ENCODE data around the gene ZNF462.
"Not testable (repeated sequence)": the region's sequence is repeated elsewhere in the genome, so short reads cannot be mapped to it uniquely, and the experiment has no call there.

ZNF462 gene

DNA sequence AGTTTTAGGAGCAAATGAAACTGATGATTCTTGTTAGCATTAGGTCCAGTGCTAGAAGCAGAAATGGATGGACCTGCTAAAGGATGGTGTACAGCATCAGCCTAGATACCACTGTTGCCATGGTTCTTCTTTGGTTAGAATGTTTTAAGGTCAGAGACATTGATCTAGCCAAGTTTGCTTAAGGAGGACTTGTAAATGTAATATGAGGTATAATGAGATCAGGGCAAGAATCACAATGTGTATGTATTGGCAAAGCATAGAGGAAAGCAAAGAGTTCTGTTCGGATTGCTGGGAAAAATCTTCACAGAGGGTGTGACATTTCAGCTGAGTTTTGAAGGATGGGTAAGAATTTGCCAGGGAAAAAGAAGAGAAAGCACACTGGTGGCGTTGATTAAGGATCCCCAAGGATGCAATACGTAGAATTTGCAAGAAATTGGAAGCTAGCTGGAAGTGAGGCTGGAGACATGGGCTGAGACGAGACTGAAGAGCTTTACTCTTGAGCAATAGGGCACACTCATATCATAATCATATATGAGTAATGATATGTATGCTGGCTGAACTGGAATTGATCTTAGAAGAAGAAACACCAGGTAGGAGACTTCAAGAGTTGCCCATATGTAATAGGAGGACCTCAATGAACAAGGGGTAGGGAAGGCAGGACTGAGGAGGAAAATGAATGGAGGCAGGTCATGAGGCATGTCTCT lies 102.0 kb downstream of the ZNF462 start:
- no peak for DNase-seq

DNA sequence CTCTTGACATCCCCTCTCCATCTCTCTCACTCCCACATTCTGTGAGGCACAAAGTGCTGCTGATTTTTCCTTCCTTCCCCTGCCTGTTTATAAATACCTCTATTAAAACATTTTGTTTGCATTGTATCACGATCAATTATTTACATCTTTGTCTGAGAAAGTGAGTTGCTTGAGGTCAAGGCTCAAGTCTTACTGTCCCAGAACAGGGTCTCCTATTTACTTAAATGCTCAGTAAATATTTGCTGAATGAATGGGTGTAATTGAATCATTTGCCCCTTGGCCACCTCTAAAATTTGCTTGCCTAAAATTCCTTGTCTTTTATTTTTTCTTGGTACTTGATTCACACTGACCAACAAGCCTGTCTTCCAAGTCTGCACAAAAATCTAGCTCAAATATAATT lies 103.5 kb downstream of the ZNF462 start:
- no peak for DNase-seq

DNA sequence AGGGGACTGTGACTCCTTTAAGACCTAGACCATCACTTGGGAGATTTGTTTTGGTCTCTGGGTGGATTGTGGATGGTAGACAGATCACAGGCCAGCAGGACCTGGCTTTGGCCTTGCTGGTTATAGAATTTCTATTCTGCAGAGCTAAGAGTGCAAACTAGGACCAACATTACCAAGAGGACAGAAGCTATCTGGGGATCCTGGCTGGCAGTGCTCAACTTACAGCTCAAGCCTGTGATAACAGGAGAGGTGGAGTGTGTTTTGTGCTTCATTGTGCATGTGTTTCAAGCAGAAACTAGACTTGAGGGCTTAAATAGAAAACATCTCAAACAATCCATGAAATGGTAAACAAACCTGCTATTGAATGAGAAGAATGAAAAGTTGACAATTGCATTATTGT lies 106.7 kb downstream of the ZNF462 start:
- no peak for DNase-seq

DNA sequence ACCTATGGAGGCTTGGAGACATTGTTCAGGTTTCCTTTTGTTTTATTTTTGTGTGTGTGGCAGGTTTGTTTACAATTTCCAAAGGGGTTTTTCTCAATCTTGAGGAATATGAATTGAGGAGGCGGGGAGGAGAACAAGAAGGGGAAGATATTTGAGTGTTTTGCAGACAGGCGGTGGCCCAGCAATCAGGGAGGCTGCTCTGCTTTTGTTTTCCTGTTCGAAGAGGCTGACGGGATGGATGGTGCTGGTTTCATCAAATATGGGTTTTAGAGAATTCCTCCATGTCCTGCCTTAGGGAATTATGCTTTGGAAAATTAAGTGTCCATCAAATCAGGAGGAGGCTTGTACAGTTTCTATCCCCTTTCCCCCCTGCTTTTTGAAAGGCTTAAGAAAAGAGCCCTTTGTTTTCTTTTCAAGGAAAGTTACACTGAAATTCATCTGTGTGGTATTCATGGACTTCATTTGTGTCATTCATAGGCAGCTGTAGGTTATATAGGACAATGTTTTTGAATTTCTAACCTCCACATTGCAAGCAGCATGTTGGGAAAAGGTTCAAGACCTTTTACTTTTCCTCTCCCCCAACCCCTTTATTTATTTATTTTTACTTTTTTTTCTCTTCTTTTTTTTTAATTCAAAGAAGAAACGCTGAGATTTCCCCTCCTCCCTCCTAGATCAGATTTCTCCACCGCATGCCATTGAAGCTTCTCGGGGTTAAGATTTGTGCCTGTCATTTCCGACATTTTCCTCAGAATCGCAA lies 107.4 kb downstream of the ZNF462 start:
- no peak for DNase-seq

DNA sequence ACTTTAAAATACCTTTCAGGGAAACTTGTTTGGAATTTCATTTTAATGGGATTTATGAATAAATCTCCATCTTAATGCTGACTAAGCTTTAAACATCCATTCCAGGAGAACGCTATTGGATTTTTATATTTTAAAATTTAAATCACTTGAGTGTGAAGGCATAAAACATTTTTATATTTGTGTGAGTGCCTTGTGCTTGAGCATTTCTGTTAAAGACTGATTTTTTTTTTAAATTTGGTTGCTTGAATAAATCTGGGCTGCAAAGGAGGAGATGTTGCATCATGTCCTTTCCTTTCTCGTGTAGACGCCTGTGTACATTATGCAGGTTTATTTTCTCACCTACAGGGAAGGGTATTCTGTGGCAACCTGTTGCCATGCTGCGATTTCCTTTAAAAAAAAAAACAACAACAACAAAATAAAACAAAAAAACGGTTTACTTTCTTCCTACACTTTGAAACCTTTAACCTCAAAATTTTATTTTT lies 108.1 kb downstream of the ZNF462 start:
- DNase-seq = no peak

DNA sequence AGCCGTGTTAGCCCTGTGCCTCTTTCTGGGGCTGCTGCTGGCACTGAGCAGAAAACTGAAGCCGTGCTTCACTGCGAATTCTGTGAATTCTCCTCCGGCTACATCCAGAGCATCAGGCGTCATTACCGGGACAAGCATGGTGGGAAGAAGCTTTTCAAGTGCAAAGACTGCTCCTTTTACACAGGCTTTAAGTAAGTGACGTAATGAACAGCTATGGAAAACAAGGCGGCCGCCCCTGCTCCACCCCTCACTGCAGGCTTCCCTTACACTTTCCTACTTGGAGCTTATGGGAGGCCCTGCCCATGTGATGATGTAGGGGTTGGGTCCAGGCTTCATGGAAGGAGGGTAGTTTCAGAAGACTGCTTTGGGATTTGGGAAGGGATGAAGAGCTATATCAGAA lies 109.1 kb downstream of the ZNF462 start:
- no peak for DNase-seq

DNA sequence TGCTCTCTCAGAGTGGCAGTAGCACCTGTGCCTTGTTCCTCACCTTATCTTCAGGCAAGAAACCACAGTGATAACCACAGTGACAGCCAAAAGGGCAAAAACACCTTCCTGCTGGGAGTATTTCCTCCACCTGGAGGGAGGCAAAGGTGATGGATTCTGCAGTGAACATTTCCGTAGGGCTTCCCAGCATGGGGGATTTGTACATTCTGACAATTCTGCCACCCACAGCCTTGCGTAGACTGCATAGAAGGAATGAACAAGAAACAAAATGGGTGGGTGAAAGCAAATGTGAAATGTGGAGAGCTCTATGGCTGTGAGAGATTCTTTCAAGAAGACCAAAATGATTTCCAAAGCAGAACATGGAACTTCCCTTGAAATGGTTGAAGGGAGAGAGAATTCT lies 111.4 kb downstream of the ZNF462 start:
- no peak for DNase-seq

DNA sequence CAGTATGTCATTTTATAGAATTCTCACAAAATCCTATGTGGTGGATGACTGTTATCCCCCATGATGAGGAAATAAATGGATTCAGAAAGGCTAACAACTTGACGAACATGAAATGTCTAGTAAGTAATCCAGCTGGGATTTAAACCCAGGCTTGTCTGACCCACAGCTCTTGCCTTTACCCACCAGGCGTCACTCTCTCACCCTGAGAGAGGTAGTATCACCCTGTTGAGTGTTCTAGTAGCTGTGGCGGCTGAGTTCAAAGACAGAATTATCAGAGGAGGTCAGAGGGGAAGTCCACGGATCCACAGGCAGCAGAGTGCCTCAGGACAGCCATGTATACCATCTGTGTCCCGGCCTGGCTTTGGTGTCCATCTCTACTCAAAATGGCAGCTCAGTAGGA lies 113.8 kb downstream of the ZNF462 start:
- no peak for DNase-seq

DNA sequence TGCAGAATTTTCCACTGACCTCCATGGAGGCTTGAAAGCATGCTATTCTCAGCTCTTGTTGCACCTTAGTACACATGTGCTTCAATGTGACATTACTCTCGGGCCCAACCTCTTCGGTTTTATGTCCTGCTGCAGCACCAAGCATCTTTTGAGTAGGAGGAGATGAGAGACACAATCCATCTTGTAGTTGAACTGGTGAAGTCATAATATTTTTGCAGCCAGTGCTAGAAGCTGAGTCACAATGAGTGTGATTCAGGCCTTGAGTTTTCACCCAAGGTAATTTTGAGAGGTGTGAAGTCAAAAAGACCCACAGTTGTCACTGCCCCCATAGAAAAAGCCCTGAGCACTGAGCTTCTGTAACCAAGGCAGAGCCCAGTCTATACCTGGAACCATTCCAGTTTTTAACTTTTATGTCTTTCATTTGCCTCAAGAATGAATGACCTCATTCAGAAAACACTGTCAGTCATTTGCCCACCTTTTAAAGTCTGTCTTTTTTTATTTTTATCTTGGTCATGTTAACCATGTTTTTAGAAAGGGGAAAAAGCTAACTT lies 117.7 kb downstream of the ZNF462 start:
- no peak for DNase-seq

DNA sequence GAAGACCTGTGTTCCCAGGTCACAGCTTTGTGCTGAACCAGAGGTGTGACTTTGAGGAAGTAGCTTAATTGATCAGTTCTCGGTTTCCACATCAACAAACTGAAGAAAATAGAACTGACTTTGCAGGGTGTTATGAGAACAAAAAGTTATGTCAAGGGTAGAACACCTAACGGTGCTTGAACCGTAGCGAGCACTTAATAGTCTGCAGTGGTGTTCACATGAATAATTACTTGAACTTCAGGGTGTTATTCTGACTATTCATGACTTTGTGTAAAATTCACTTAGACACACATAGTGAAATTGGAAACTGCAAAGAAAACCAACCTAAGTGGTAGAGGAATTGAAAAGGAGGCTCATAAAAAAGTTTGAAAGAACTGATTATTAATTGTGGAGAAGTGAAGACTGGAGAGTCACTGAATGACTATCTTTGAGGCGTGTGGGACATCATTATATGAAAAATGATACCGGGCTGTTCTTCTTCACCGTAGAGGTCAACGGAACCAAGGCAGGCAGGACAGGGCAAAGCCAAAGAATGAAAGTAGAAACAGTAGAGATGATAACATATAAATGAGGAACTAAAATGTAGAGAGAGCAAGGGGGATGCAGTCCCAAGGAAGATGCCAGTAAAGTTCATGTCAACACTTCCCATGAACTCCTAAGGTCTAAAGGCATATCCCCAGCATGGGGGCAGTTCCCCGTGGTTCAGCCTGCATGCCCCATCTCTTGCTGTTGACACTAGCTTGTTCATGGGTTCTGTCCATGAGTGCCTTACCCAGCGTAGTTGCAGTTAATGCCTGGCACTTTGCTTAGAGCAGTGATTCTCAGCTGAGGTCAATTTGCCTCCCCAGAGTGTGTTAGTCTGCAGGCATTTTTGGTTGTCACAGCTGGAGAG lies 118.7 kb downstream of the ZNF462 start:
- no peak for DNase-seq

DNA sequence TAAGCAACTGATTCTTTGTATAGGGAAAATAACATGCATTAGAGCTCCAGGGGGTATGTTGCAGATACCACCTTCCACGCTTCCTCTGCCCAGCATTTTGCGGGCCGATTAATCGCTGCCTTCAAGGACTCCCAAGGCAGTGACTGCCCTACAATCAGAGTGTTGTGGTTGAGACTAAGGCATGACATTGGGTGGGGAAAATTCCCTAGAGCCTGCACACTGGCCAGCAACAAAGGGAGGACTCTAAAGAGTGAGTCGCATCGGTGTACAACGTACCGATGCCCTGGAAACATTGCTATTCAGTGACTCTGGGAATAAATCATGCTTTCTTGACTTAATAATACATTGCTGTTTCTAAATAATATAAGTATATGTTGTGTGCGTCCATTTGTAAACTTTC lies 119.7 kb downstream of the ZNF462 start:
- DNase-seq = no peak

DNA sequence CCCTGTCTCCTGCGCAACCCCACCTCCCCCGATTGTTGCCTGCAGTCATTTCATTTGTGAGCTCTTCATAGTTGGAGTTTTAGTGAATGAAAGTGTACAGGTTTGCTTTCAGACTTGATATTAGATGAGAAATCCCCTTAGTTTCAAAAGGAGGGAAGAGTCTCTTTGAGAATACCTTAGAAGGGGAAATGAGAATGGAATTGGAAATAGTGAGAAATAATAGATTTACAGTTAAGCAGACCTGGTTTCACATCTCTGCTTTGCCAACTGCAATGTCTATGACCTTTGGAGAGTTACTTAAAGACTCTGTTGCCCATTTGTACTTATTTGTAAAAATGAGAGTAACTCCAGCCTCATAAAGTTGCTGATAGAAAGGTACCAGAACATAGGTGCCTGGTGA lies 120.4 kb downstream of the ZNF462 start:
- DNase-seq = no peak

DNA sequence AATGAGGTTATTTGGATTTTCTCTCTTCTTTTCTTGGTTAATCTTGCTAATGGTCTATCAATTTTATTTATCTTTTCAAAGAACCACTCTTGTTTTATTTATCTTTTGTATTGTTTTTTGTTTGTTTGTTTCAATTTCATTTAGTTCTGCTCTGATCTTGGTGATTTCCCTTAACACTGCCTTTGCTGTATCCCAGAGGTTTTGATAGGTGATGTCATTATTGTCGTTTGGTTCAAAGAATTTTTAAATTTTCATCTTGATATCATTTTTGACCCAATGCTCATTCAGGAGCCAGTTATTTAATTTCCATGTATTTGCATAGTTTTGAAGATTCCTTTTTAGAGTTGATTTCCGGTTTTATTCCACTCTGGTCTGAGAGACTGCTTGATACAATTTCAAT lies 126.9 kb downstream of the ZNF462 start:
- DNase-seq = not testable (repeated sequence)

DNA sequence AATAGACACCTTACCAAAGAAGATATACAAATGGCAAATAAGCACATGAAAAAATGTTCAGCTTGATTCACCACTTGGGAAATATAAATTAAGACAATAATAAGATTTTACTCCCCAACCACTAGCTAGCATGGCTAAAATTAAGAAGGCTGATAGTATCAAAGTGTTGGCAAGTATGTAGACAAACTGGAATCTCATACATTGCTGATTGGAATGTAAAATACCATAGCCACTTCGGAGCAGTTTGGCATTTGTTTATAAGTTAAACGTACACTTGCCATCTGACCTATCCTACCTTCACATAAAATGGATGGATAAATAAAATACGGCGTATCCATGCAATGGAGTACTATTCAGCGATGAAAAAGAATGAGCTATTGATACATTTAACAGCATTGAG lies 129.2 kb downstream of the ZNF462 start:
- DNase-seq = no peak

DNA sequence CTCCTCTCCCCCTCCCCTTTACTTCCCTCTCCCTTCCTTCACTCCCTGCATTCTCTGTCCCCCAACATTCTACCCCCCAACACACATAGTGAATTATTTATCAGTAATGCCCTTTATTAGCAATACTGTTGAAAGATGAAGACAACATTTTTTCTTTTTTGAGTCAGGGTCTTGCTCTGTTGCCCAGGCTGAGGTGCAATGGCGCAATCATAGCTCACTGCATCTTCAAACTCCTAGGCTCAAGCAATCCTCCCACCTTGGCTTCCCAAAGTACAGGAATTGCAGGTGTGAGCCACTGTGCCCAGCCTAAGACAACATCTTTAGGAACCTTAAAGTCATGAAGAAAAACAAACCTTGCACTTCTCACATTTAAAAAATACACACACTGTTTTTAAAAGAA lies 130.6 kb downstream of the ZNF462 start:
- DNase-seq = no peak

DNA sequence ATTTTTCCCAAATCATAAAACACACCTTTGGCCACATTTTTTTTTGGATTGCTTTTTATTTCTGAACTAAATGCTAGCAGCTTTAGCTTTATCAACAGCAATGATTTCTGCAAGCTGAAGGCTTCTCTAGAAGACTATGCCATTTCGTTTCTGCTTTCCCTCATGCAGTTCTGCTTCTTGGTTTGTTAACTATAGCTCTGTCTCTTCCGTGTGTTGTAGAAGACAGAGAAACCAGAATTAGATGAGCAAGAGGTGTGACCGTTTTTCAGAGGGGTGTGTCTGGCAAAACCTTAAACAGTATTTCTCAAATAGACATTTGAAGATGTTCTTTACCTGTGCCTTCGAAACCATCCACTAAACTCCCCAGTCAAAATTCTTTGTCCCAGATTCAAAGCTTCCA lies 131.5 kb downstream of the ZNF462 start:
- DNase-seq = no peak

DNA sequence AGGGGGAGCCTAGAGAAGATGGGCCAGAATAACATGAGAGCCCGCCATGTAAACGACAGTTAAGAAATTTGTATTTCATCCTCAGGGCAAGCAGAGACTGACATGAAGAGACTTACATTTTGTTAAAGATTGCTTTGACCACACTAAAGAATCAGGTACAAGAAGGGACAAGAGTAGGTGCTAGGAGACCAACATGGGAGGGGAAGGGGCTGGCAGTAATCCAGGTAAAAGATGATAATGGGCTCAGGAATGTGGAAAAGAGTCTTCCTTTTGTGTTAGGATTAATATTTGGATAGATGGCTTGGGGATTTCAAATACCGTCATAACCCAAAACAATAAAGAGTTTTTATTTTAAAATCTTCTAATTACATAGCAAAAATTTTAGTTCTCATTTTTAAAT lies 137.3 kb downstream of the ZNF462 start:
- no peak for DNase-seq

DNA sequence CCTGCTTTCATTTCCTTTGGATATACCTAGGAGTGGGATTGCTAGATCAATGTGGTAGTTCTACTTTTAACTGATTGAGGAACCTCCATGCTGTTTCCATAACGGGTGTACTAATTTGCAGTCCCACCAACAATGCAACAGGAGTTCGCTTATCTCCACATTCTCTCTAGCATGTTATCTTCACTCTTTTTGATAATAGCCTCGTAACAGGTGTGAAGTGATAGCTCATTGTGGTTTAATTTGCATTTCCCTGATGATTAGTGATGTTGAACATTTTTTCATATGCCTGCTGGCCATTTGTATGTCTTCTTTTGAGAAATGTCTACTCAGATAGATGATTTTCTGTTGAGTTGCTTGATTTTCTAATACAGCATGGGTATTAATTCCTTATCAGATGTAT lies 142.2 kb downstream of the ZNF462 start:
- no peak for DNase-seq

DNA sequence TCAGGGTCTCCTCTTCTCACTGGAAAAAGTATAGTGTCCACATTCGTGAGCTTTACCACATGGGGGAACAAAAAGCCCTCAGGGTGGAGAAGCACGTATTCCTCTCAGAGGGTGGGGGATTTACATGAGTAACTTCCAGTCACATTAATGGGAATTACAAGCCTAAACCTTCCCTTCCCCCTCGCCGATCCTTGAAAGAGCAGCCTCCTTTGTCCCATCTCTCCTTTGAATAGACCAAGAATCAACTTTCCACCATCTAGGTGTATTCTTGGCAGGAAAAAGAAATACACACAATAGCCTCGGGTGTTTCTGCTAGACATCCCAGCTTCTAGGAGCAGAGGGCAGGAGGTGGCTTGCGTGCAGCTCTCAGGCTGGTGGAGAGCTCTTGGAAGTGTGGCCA lies 144.4 kb downstream of the ZNF462 start:
- DNase-seq = no peak

DNA sequence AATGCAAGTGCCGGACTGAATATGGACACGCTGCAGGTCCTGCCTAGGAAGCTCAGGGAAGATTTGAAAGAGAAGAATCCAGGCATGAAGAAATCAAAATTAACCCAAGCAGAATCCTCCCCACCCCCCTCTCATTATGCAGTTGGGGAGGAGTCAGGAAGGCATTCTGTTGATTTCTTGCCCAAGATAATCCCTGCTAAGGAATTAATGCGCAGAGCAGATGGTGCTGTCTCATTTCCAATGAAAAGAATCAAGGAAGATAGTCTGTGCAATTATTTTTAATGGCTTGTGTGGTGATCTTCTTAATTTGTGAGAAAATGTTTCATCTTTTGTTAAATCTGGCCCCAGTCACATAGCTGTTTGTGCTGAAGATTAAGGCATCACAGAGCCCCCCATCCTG lies 145.0 kb downstream of the ZNF462 start:
- no peak for DNase-seq

DNA sequence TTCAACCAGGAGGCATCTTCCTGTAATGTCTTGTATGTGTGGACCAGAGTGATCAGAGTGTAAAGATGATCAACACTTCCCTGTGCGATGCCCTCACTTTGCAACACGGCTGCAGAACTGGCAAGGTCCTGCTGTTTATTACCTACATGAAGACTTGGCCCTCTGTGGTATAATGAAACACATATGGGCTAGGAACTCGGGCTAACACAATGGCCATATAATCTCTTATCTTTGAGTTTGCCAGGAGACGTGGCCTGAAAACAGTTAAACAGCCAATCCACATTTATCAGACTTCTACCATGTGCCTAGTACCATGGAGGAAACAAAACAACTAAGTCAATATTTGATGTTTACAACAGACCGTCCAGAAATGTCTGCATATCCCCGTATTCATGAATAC lies 145.5 kb downstream of the ZNF462 start:
- no peak for DNase-seq

DNA sequence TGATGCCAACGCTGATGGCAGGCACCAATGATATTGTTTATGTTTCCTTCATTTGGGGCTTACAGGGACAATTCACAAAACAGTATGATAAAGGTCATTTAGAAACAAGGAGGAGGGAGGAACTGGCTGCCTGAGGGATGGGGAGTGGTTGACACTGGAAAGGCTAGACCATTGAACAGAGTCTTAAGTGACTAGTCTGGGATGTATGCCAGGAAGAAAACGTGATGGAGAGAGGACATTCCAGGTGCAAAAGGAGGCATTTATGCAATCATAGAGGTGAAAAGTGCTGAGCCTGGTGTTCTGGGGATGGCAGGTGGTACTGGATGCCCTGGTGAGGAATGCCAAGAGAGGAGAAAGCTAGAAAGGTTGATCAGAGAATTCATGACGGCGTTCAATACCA lies 153.4 kb downstream of the ZNF462 start:
- DNase-seq = no peak

DNA sequence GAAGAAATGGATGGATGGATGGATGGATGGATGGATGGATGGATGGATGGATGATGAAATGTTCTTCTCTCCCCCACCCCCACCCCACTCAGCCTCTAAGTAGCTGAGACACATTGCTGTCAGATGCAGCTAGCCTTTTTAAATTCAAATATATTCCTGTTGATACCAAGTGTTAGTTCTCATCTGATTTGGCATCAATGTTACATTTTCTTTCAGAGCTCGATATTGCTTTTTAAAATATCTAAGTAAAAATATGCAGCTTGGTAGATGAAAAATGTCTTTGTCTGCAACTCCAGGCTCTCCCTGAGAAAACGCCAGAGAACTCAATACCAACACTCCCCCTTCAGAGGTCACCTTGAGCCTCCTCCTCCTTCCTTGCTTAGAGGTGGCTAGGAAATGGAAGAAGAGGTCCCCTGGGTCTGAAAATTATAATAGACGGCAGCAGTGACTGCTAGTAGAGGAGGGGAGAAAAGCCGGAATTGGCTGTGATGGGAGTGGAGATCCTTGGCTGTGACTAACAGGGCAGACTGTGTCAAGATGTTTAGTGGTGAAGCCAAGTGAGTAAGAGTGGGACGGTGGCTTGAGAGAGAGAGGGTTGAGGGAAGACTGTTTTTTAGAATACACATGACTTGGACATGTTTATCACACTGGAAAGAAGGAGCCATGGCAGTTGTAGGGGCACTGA lies 156.0 kb downstream of the ZNF462 start:
- no peak for DNase-seq
